ENCODE results near the gene CCDC33. TPM values are rescaled to one million over a fixed set of nuclear protein-coding genes. Genes with fewer than 3 reads are reported as not detected.
A peak's percentile ranks its signal among the peaks of the same experiment; 100 is the strongest.

The CCDC33 gene
- polyA plus RNA-seq, 1 experiment = not detected

DNA sequence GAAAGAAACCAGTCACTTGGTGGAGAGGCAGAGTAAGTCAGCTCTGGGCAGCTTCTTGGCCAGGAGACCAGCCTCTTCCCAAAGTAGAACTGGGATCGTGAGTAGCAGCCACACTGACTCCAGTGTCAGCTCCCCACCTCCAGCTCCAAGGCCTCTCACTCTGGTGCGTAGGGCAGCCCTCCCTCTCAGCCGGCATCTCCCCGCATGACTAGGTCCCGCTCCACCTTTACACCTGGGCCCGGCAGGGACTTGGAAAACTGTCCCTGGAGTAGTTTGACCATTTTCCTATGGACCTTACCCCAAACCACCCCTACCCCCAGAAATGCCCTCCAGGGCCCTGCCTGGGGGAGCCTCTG, 36.9 kb upstream of the CCDC33 start:
- H3K27me3 ChIP-seq (ENCODE audit: control insufficient read depth, insufficient read depth, low read length) = no peaks in the 10 kb centered on the region
- H3K27ac ChIP-seq (ENCODE audit: low read depth, low read length) = no peak overlapping the region
- CTCF ChIA-PET = no interaction called here
- POLR2A ChIA-PET = no interaction called here
- H3K9me3 ChIP-seq (ENCODE audit: control insufficient read depth, insufficient read depth, low read length) = no peaks in the 10 kb centered on the region; the same call in 1 of the 2 replicates
- TF ChIP-seq CTCF (IDR thresholded peaks at IDR 0.05; ENCODE audit: low read depth, low read length) = no peak
- H3K4me3 ChIP-seq (ENCODE audit: low read depth, low read length) = no peak overlapping the region
- DNase-seq (ENCODE audit: low read depth, low spot score) = no peak

- no peak for DNase-seq (ENCODE audit: low read depth, low spot score)
- Histone ChIP-seq H3K27me3 (ENCODE audit: control insufficient read depth, insufficient read depth, low read length) (no peaks in the 10 kb centered on the region), H3K27ac (ENCODE audit: low read depth, low read length) (no peak overlapping the region), H3K9me3 (ENCODE audit: control insufficient read depth, insufficient read depth, low read length) (no peaks in the 10 kb centered on the region; the same call in 1 of the 2 replicates), H3K4me3 (ENCODE audit: low read depth, low read length) (no peak overlapping the region)
- no peak for TF ChIP-seq CTCF (IDR thresholded peaks at IDR 0.05; ENCODE audit: low read depth, low read length)
- ChIA-PET POLR2A (no interaction called here), CTCF (no interaction called here)
These were observed 35.7 kb upstream of the CCDC33 start for GRCh38 chr15:74200412-74200815.

GRCh38 chr15:74200871-74201419, 35.2 kb upstream of the CCDC33 start:
- no peak for DNase-seq (ENCODE audit: low read depth, low spot score)
- ChIA-PET CTCF (no interaction called here), POLR2A (no interaction called here)
- no peak overlapping the region for H3K4me3 ChIP-seq (ENCODE audit: low read depth, low read length)
- TF ChIP-seq CTCF (IDR thresholded peaks at IDR 0.05; ENCODE audit: low read depth, low read length) = no peak
- peak overlapping the region; percentile 3 for H3K27ac ChIP-seq (ENCODE audit: low read depth, low read length)
- H3K9me3 ChIP-seq (ENCODE audit: control insufficient read depth, insufficient read depth, low read length) = no peaks in the 10 kb centered on the region; the same call in 1 of the 2 replicates
- H3K27me3 ChIP-seq (ENCODE audit: control insufficient read depth, insufficient read depth, low read length) = peaks cover 4% of the 10 kb centered on the region

DNA sequence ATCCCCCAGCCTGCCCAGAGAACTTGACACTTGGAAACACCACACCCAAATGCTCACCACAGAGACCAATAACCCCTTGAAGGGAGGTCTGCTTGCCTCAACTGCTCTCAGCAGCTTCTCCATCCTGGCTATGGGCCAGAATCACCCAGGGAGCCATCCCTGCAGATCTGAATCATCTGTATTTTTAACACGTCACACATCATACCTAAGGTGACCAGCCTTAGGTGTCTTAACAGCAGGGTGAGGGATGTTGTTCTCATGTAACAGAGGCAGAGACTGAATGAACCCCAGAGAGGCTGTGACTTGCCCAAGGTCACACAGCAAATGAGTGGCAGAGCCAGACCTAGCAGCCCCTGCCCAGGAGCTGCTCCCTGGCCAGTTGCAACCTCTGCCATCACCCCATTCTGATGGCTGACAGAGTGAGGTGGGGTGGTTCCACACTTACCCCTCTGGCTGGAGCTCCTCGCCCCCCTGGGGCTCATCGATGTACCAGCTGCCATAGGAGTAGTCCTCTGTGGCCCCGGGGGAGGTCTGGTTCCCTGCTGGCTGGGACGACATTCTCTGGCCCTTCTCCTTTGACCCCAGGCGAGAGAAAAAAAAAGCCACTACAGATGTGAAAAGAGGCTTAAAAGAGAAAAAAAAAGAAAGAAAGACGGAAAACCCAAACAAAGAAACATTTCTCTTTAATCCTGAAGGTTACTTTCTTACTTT, 34.3 kb upstream of the CCDC33 start:
- Histone ChIP-seq H3K27ac (ENCODE audit: low read depth, low read length) (no peak overlapping the region), H3K4me3 (ENCODE audit: low read depth, low read length) (no peak overlapping the region), H3K9me3 (ENCODE audit: control insufficient read depth, insufficient read depth, low read length) (no peaks in the 10 kb centered on the region; the same call in 1 of the 2 replicates), H3K27me3 (ENCODE audit: control insufficient read depth, insufficient read depth, low read length) (peaks cover 4% of the 10 kb centered on the region)
- ChIA-PET POLR2A (no interaction called here), CTCF (no interaction called here)
- no peak for DNase-seq (ENCODE audit: low read depth, low spot score)
- no peak for TF ChIP-seq CTCF (IDR thresholded peaks at IDR 0.05; ENCODE audit: low read depth, low read length)

Measured in AG04450 (cell line).